GM13976 (cell line): Measurements from ENCODE around the gene CDHR3.

Experiments used
- DNase-seq: peaks from one replicate; pipeline ENCODE4 v3.0.0; 2012; ENCODE audit warnings: low spot score
- in situ Hi-C: fragments of 300-500 bp; cut with MboI; formaldehyde crosslinking; loops from one replicate; pipeline ENCODE4 v1.12.0; 2022; ENCODE audit warnings: low sequenced_read_pairs, mixed read lengths, inconsistent platforms; ENCODE audit not compliant: unreplicated experiment
- TF ChIP-seq, protein P1 (sequence below): IDR thresholded peaks from 2 replicates; pipeline ENCODE4 v1.5.1; 2012; ENCODE audit warnings: borderline replicate concordance, mild to moderate bottlenecking; ENCODE audit not compliant: insufficient read depth; ENCODE audit errors: extremely low read depth, missing control alignments, control extremely low read depth

Gene CDHR3

DNA sequence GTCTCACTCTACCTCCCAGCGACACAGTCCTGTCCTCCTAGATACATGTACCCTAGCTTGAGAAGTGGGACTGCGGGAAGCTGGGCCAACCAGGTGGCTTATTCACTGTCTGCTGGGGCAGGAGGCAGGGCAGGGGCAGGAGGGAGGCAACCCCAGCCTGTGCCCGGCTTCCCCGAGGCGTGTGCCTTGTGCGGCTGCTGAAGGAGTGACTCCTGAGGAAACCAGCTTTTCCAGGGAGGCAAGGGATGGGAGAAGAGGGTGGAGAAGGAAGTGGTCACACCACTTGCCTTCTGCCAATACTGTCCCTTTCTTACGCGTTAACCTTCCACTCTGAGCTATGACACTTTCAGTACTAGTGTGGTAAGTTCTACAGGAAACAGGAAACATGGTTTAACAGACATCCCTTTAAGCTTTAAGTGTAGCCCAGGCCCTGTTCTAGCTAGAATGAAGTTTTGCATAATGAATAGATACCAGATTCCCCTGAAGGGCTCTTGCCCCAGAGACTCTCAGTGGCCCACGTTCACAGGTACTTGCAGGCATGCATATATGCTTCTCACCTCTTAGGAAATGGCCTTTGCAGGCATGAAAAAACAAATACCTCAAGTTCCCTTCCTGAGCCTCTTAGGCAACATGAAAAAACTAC, 108.4 kb downstream of the CDHR3 start:
- in situ Hi-C loops, result loop anchor here (25.0 kb wide), 1 partner anchor 391 kb away; no protein-coding TSS in a partner anchor
- peak; percentile 85 for DNase-seq
- TF ChIP-seq, protein P1, sequence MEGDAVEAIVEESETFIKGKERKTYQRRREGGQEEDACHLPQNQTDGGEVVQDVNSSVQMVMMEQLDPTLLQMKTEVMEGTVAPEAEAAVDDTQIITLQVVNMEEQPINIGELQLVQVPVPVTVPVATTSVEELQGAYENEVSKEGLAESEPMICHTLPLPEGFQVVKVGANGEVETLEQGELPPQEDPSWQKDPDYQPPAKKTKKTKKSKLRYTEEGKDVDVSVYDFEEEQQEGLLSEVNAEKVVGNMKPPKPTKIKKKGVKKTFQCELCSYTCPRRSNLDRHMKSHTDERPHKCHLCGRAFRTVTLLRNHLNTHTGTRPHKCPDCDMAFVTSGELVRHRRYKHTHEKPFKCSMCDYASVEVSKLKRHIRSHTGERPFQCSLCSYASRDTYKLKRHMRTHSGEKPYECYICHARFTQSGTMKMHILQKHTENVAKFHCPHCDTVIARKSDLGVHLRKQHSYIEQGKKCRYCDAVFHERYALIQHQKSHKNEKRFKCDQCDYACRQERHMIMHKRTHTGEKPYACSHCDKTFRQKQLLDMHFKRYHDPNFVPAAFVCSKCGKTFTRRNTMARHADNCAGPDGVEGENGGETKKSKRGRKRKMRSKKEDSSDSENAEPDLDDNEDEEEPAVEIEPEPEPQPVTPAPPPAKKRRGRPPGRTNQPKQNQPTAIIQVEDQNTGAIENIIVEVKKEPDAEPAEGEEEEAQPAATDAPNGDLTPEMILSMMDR, result no peak

DNA sequence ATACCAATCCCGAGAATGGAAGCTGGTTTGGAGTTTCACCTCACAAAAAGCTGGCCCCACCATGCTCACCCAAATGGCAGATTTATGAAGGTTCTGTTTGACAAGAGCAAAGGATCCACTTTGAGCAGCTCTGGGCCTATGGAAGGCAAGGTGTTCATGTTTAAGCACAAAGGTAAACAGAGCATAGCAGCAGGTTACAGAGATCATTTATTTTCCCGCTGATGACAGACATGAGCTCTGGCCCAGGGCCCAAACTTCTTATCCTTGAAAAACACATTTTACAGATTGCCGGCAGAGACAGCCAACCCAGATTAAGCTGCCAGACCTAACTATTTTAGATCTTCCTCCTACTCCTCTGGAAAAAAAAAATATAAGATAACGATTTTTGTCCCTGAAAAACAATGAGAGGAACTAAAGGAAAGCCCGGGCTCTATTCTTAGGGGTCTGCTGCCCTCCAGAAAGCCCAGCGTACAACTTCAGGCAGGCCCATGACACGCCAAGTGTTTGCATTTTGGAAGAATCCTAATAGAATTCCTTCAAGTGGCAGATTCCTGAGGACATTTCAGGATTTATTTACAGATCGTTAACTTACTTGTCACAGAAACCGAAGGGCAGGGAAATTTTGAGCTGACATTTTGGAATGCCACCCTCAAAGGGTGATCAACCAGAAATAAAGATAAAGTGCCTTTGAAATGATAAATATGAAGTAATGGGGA, 109.1 kb downstream of the CDHR3 start:
- TF ChIP-seq, protein P1, result no peak
- in situ Hi-C loops, result loop anchor here (25.0 kb wide), 1 partner anchor 390 kb away; no protein-coding TSS in a partner anchor

DNA sequence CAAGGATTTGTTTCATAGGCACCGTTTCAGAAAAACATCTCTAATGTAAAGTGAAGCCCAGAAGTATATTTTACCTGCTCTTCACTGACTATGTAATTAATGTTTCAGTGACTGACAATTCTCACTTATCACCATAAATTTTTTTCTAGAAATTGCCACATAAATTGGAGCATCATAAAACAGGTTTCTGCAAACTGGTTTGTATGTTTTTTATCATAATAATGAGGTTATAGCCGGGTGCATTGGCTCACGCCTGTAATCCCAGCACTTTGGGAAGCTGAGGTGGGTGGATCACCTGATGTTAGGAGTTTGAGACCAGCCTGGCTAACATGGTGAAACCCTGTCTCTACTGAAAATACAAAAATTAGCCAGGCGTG, 109.6 kb downstream of the CDHR3 start:
- no peak for DNase-seq
- TF ChIP-seq, protein P1, result no peak
- in situ Hi-C loops, result loop anchor here (25.0 kb wide), 1 partner anchor 390 kb away; no protein-coding TSS in a partner anchor

More for the DNA sequence above, 109.1 kb downstream of the CDHR3 start:
- no peak for DNase-seq

DNA sequence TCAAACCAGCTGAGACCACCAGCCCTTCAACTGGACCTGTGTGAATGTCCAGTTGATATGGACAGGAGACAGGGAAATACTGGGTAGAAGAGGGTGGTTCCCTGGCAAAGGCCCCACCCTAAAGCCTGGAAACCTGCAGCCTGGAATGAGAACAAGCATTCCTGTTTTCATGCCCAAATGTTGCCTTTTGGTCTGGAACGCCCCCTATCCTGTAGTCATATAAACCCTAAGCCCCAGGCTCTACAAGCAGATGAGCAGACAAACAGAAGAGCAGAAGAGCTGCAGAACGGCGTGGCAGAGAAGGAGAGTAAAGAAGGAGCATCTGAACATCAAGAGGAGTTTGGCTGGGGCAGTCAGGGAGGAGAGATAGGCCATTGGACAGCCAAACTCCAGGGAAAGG, 110.6 kb downstream of the CDHR3 start:
- in situ Hi-C loops, result loop anchor here (25.0 kb wide), 1 partner anchor 389 kb away; no protein-coding TSS in a partner anchor
- TF ChIP-seq, protein P1, result no peak
- DNase-seq, result no peak

DNA sequence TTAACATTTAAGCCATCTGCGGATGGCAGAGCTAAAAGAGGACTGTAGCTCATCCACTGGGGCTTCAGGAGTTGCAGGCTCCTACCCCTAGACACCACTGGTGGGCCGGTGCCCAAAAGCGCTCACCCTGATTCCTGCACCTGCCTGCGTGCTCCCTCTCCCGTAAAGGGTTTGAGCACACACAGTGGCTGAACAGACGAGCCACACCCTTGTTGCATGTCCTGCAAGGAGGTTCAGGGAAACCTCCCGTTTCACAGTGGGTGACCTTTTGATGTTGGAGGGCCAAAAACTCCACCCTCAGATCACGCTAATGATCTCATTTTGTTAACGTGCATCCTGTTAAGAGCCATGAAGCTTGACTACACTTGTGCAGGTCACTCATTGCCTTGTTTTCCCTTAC, 111.2 kb downstream of the CDHR3 start:
- TF ChIP-seq, protein P1, result no peak
- DNase-seq, result no peak
- in situ Hi-C loops, result loop anchor here (25.0 kb wide), 1 partner anchor 388 kb away; no protein-coding TSS in a partner anchor

DNA sequence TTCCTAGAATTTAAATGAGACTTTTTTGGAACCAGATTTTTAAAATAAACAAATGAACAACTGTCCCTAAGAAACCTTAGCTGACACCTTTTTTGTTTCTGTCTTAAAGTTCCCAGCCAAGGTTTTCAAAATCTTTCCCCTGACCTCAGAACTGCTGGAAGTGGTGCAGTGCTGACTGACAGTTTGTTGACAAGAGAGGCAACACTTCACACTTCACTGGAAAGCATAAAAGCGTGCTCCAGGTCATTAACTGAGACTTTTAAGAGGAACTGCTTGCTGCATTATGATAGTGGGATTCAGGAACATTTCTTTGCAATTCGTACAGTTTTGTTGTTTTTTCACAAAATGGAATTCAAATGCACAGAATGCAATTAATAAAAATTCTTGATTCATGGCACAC, 112.9 kb downstream of the CDHR3 start:
- in situ Hi-C loops, result no loop called here
- DNase-seq, result no peak
- TF ChIP-seq, protein P1, result no peak
